ENCODE data around the gene DNMT1.

The DNMT1 gene

GRCh38 chr19:10113964-10114650 lies 80.6 kb downstream of the DNMT1 start:
- no peak for DNase-seq (ENCODE audit: low read depth in 2 of 2)

- DNase-seq (ENCODE audit: low read depth in 2 of 2) = no peak
These were observed 81.2 kb downstream of the DNMT1 start for GRCh38 chr19:10113592-10113963.

GRCh38 chr19:10112895-10113591 lies 81.7 kb downstream of the DNMT1 start:
- peak in 1 of 2 donors; percentile 63 for DNase-seq (ENCODE audit: low read depth in 2 of 2)

- DNase-seq (ENCODE audit: low read depth in 2 of 2) = peak in 1 of 2 donors; percentile 61
These were observed 82.6 kb downstream of the DNMT1 start for GRCh38 chr19:10112037-10112761.

GRCh38 chr19:10111405-10111811 lies 83.3 kb downstream of the DNMT1 start, which contains the start of gene P2RY11:
P2RY11 (plus strand) TSS chr19:10111693; CDS start chr19:10111722, 29 bp downstream.
- peak in 1 of 2 donors; percentile 54 for DNase-seq (ENCODE audit: low read depth in 2 of 2)

- DNase-seq (ENCODE audit: low read depth in 2 of 2) = no peak
These were observed 83.8 kb downstream of the DNMT1 start for GRCh38 chr19:10110972-10111317.

GRCh38 chr19:10110076-10110971 lies 84.4 kb downstream of the DNMT1 start:
- DNase-seq (ENCODE audit: low read depth in 2 of 2) = no peak

- no peak for DNase-seq (ENCODE audit: low read depth in 2 of 2)
These were observed 85.2 kb downstream of the DNMT1 start for GRCh38 chr19:10109528-10109927.

GRCh38 chr19:10107817-10108367 lies 86.9 kb downstream of the DNMT1 start:
- no peak for DNase-seq (ENCODE audit: low read depth in 2 of 2)

- DNase-seq (ENCODE audit: low read depth in 2 of 2) = no peak
These were observed 87.5 kb downstream of the DNMT1 start for GRCh38 chr19:10107254-10107653.

GRCh38 chr19:10106100-10106936 lies 88.4 kb downstream of the DNMT1 start, which contains the start of gene PPAN:
PPAN (plus strand) TSS chr19:10106362; CDS start chr19:10106395, 33 bp downstream.
- peak; percentile 93 to 95 for DNase-seq (ENCODE audit: low read depth in 2 of 2)

GRCh38 chr19:10105509-10106099 lies 89.1 kb downstream of the DNMT1 start:
- peak; percentile 80 to 88 for DNase-seq (ENCODE audit: low read depth in 2 of 2)

- peak; percentile 75 to 82 for DNase-seq (ENCODE audit: low read depth in 2 of 2)
These were observed 89.9 kb downstream of the DNMT1 start for GRCh38 chr19:10104665-10105508.

GRCh38 chr19:10104130-10104513 lies 90.6 kb downstream of the DNMT1 start:
- no peak for DNase-seq (ENCODE audit: low read depth in 2 of 2)

GRCh38 chr19:10102787-10103236 lies 91.9 kb downstream of the DNMT1 start:
- no peak for DNase-seq (ENCODE audit: low read depth in 2 of 2)

- no peak for DNase-seq (ENCODE audit: low read depth in 2 of 2)
These were observed 94.5 kb downstream of the DNMT1 start for GRCh38 chr19:10100163-10100785.

GRCh38 chr19:10096615-10096963 lies 98.2 kb downstream of the DNMT1 start:
- DNase-seq (ENCODE audit: low read depth in 2 of 2) = no peak

GRCh38 chr19:10095948-10096614 lies 98.7 kb downstream of the DNMT1 start:
- peak; percentile 68 to 89 for DNase-seq (ENCODE audit: low read depth in 2 of 2)

All from stimulated activated CD8-positive, alpha-beta memory T cell treated with anti-CD3 and anti-CD28 coated beads, Interleukin-7, amount 100 ng/mL, for 4 hours (primary cell).